Immature natural killer cell (primary cell): Measurements from ENCODE around the gene GRIN3A. TPM values are rescaled to one million over a fixed set of nuclear protein-coding genes. Genes with fewer than 3 reads are reported as not detected.
A peak's percentile ranks its signal among the peaks of the same experiment; 100 is the strongest.

Source experiments
- DNase-seq, 3 donors: peaks; one replicate each; pipeline ENCODE4 v3.0.0; 2022; ENCODE audit warnings: mixed read lengths in 1 of 3
- H3K27ac Mint-ChIP-seq, 6 donors: one replicate each; pipeline ENCODE4 v1.8.0; 2020; ENCODE audit warnings: mixed read lengths in 6 of 6, mild to moderate bottlenecking in 5 of 6, inconsistent platforms in 4 of 6, moderate library complexity in 3 of 6
- H3K27me3 Mint-ChIP-seq, 3 donors: one replicate each; pipeline ENCODE4 v1.8.0; 2020 to 2021; ENCODE audit warnings: low read depth in 3 of 3, mild to moderate bottlenecking in 3 of 3, mixed read lengths in 3 of 3, moderate library complexity in 3 of 3, inconsistent platforms in 1 of 3
- H3K36me3 Mint-ChIP-seq, 3 donors: one replicate each; pipeline ENCODE4 v1.8.0; 2020; ENCODE audit warnings: mixed read lengths in 3 of 3, inconsistent platforms in 2 of 3, mild to moderate bottlenecking in 2 of 3
- H3K4me1 Mint-ChIP-seq, 2 donors: one replicate each; pipeline ENCODE4 v1.8.0; 2020; ENCODE audit warnings: inconsistent platforms in 2 of 2, mild to moderate bottlenecking in 2 of 2, mixed read lengths in 2 of 2, moderate library complexity in 1 of 2
- H3K4me3 Mint-ChIP-seq, 5 donors: one replicate each; pipeline ENCODE4 v1.8.0; 2020; ENCODE audit warnings: mild to moderate bottlenecking in 5 of 5, mixed read lengths in 5 of 5, inconsistent platforms in 3 of 5, moderate library complexity in 3 of 5
- H3K9me3 Mint-ChIP-seq, 6 donors: one replicate each; pipeline ENCODE4 v1.8.0; 2020; ENCODE audit warnings: mild to moderate bottlenecking in 6 of 6, mixed read lengths in 6 of 6, inconsistent platforms in 4 of 6, moderate library complexity in 3 of 6
- polyA plus RNA-seq, 3 donors: library from polyadenylated mRNA; unstranded; fragments of 300-500 nt; fragmentation: Illumina TruSeq; gene quantifications; one replicate each; pipeline ENCODE4 v1.2.3, GENCODE V29; 2021

Gene GRIN3A
- polyA plus RNA-seq, 3 donors from 2014 or later, result 0.02 TPM; not detected in 2

DNA sequence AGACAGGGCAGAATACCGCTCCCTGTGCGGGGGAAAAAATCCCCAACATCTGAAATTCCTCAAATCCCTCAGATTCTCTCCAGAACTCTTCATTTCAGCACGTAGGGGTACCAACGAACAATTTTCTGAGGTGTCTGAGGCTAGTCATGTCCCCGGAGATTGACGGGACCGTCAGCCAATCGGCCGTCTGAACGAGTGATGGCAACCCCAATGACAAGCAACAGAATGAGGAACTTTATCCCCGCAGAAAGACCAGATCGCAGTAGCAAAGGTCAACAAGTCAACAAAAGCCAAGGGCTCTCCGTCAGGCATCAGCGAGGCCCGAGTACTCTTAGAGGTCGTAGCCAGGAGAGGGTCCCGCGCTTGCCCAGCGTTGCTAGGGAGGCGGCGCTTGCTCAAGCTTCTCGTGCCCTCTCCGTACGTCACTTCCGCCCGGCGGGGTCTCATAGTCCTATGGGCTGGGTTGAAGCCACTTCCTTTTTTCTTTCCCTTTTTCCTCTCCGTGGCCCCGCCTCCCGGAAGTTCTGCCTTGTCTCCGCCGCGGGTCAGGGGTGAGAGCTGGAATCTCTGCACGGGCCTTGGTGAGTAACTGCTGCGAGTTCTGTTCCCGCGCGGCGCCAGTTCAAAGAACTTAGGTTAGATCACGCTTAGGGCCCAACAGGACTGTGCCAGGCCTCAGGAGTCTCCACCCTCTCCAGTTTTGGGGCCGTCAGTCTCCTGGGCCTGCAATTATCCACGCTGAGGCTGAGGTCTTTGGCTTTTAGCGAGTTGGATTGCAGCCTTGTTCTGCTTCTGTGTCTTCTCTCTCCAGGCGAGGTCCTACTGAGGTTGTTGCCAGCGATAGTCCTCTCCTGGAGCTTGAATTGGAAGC is 204.9 kb downstream of the GRIN3A start, which contains the start of gene RNF20:
Gene RNF20 (plus strand): TSS at position 520 of the 871 bp plus-strand sequence. CDS start 1,571 bp downstream, outside the sequence.
- Mint-ChIP-seq H3K27me3 (peaks cover 5 to 8% (median 5%) of the 10 kb centered on the region in 3 donors), H3K9me3 (no peaks in the 10 kb centered on the region), H3K36me3 (peaks cover 0 to 7% (median 7%) of the 10 kb centered on the region in 3 donors), H3K4me1 (peaks cover 22 to 23% of the 10 kb centered on the region in 2 donors), H3K4me3 (peak within 1 kb of the TSS; percentile 94 to 100 (median 96)), H3K27ac (peak within 1 kb of the TSS; percentile 96 to 100 (median 99))
- DNase-seq, result peak; percentile 99

DNA sequence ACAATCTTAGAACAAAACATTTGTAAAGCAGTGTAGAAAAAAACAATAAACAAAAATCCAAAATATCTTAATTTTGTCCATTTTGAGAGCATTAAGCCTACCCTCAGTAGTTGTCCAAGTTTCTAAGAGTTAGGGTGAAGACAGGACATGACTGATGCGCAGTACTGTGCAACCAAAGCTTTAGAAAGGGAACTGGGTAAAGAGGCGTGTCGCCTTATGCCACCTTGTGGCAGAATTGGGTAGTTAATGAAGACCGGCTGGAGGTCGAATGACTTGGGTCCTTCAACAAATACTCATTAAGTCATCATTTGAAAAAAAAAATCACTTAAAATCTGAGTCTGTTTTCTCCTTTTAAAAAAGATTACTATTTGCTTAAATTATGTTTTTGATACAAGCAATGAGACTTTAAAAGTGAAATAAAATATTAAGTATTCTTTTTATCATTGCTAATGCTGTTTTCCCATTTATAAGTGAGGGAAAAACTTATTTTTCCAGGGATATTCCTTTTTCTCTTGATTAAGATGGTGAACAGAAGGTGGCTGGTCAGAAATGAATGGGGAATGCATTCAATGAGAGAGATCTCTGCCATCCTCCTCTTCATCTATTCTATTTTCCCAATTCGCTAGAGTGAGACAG is 208.3 kb downstream of the GRIN3A start:
- Mint-ChIP-seq H3K4me3 (no peak overlapping the region), H3K4me1 (peaks cover 18 to 22% of the 10 kb centered on the region in 2 donors), H3K9me3 (no peaks in the 10 kb centered on the region), H3K36me3 (no peaks in the 10 kb centered on the region), H3K27ac (no peak overlapping the region), H3K27me3 (peaks cover 5 to 8% (median 5%) of the 10 kb centered on the region in 3 donors)
- peak; percentile 52 to 62 (median 53) for DNase-seq

DNA sequence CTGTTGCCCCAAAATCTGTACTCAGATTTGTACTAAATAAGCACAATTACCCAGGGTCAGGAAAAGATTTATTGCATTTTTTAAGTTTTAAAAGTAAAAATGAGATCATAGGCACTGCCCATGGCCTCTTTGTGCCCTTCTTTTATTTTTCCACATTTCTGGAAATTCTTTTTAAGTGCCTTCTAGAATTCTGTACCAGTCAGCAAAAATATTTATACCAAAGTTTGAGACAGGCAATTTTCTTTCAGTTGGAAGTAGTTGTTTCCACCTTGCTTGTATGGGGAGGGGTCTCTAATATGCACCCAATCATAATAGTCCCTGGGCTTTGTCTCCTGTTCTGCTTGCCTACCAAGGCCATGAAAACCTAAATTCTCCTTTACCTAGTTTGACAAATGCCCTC is 210.4 kb downstream of the GRIN3A start:
- H3K4me3 Mint-ChIP-seq, result no peak overlapping the region
- no peaks in the 10 kb centered on the region for H3K36me3 Mint-ChIP-seq
- no peak for DNase-seq
- peaks cover 0 to 7% (median 3%) of the 10 kb centered on the region in 3 donors for H3K27me3 Mint-ChIP-seq
- no peak overlapping the region for H3K27ac Mint-ChIP-seq
- peaks cover 3 to 4% of the 10 kb centered on the region in 2 donors for H3K4me1 Mint-ChIP-seq
- H3K9me3 Mint-ChIP-seq, result no peaks in the 10 kb centered on the region

DNA sequence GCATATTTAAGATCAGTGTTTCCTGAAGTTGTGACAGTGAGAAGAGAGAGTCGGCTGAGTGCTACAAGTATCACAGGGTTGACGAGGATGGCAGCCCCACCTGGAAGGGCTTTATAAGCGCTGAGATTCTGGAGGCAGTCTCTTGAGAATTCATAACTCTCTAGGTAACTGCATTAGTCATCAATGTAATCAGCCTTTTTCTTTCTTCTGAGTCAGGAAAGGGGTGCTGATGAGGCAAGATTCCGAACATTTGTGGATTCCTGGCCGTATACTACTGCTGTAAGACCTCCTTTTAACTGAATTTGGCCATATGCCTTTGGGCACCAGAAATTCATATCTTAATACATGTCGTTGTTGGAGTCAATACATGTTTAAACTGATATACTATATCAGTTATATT is 211.4 kb downstream of the GRIN3A start:
- no peaks in the 10 kb centered on the region for H3K4me1 Mint-ChIP-seq
- no peak for DNase-seq
- H3K27me3 Mint-ChIP-seq, result peaks cover 0 to 7% (median 2%) of the 10 kb centered on the region in 3 donors
- H3K9me3 Mint-ChIP-seq, result no peaks in the 10 kb centered on the region
- H3K36me3 Mint-ChIP-seq, result no peaks in the 10 kb centered on the region
- H3K4me3 Mint-ChIP-seq, result no peak overlapping the region
- no peak overlapping the region for H3K27ac Mint-ChIP-seq

DNA sequence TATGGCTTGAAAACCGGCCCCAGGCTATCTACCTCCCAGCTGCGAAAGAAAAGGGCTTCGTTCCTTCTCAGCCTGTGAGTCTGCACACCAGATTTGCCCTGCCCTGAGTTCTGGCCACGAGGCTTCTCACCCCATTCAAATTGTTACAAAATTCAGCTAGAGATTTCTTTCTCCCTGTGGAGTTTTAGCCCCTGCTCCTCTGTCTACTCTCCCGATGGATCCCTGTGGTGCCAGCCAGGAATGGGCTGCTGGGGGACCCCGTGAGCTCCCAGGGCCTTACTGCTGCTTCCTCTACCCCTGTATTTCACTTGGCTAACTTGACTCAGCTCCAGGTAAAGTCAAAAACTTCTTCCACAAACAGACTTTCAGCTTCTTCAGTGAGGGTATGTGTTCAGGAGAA is 214.1 kb downstream of the GRIN3A start:
- Mint-ChIP-seq H3K27me3 (peaks cover 4 to 13% (median 5%) of the 10 kb centered on the region in 3 donors), H3K9me3 (no peaks in the 10 kb centered on the region), H3K27ac (no peak overlapping the region), H3K4me1 (no peaks in the 10 kb centered on the region), H3K36me3 (no peaks in the 10 kb centered on the region), H3K4me3 (no peak overlapping the region)
- no peak for DNase-seq

Other genes with a start within 250 kb of the GRIN3A start
- 10 to 100 TPM; 19.8 to 57.0 (median 26.9) TPM for gene RNF20, start 204.8 kb downstream of the GRIN3A start, polyA plus RNA-seq
- not detected for gene PPP3R2, start 143.7 kb downstream of the GRIN3A start, polyA plus RNA-seq